H9 (cell line): ENCODE data around the gene LRP1B. TPM values are rescaled to one million over a fixed set of nuclear protein-coding genes. Genes with fewer than 3 reads are reported as not detected.

Experiments used
- DNase-seq: peaks from one replicate; pipeline ENCODE4 v3.0.0-alpha.2; 2017
- H2AFZ ChIP-seq: one replicate; pipeline ENCODE4 v1.6.1; 2013; ENCODE audit warnings: mild to moderate bottlenecking, low read length, control low read depth, moderate library complexity
- H2AK5ac ChIP-seq: 2 replicates; pipeline ENCODE4 v1.6.1; 2013; ENCODE audit warnings: low read length, control low read depth, mixed read lengths; ENCODE audit not compliant: insufficient read length
- H2BK120ac ChIP-seq: one replicate; pipeline ENCODE4 v1.6.1; 2013; ENCODE audit warnings: low read depth, mild to moderate bottlenecking, low read length, control low read depth, inconsistent platforms; ENCODE audit not compliant: poor library complexity, severe bottlenecking
- H2BK12ac ChIP-seq: 2 replicates; pipeline ENCODE4 v1.6.1; 2013; ENCODE audit warnings: low read length, control low read depth, mixed read lengths, low read depth; ENCODE audit not compliant: insufficient read length
- H2BK15ac ChIP-seq: 2 replicates; pipeline ENCODE4 v1.6.1; 2013; ENCODE audit warnings: low read depth, low read length, control low read depth
- H2BK20ac ChIP-seq: one replicate; pipeline ENCODE4 v1.6.1; 2013; ENCODE audit warnings: low read depth, mild to moderate bottlenecking, low read length, control low read depth, inconsistent platforms; ENCODE audit not compliant: poor library complexity, severe bottlenecking
- H2BK5ac ChIP-seq: 2 replicates; pipeline ENCODE4 v1.6.1; 2013; ENCODE audit warnings: low read length, control low read depth, mixed read lengths; ENCODE audit not compliant: insufficient read length
- H3K14ac ChIP-seq: 2 replicates; pipeline ENCODE4 v1.6.1; 2013; ENCODE audit warnings: low read length, control low read depth; ENCODE audit not compliant: insufficient read depth
- H3K18ac ChIP-seq: 2 replicates; pipeline ENCODE4 v1.6.1; 2013; ENCODE audit warnings: low read depth, mild to moderate bottlenecking, mixed read lengths, low read length, control low read depth; ENCODE audit not compliant: insufficient read length
- H3K23ac ChIP-seq: 2 replicates; pipeline ENCODE4 v1.6.1; 2013; ENCODE audit warnings: low read length, control low read depth, mixed read lengths, low read depth; ENCODE audit not compliant: insufficient read length
- H3K23me2 ChIP-seq: 2 replicates; pipeline ENCODE4 v1.6.1; 2013; ENCODE audit warnings: low read depth, mild to moderate bottlenecking, mixed read lengths, low read length, control low read depth; ENCODE audit not compliant: insufficient read length, poor library complexity, severe bottlenecking
- H3K27ac ChIP-seq: 2 replicates; pipeline ENCODE4 v1.5.1; 2013; ENCODE audit warnings: low read length, control low read depth, mixed read lengths, low read depth; ENCODE audit not compliant: insufficient read length
- H3K27me3 ChIP-seq: 2 replicates; pipeline ENCODE4 v1.6.1; 2013; ENCODE audit warnings: low read length, control low read depth, inconsistent platforms; ENCODE audit not compliant: insufficient read depth
- H3K4ac ChIP-seq: 2 replicates; pipeline ENCODE4 v1.6.1; 2013; ENCODE audit warnings: low read depth, mild to moderate bottlenecking, control low read depth, inconsistent platforms, low read length, moderate library complexity
- H3K4me1 ChIP-seq: 2 replicates; pipeline ENCODE4 v1.6.1; 2013; ENCODE audit warnings: low read length, control low read depth, inconsistent platforms; ENCODE audit not compliant: insufficient read depth
- H3K4me2 ChIP-seq: 2 replicates; pipeline ENCODE4 v1.6.1; 2013; ENCODE audit warnings: low read length, control low read depth, mixed read lengths; ENCODE audit not compliant: insufficient read length, insufficient read depth
- H3K56ac ChIP-seq: 2 replicates; pipeline ENCODE4 v1.6.1; 2013; ENCODE audit warnings: low read depth, mild to moderate bottlenecking, mixed read lengths, low read length, control low read depth; ENCODE audit not compliant: insufficient read length
- H3K79me1 ChIP-seq: 2 replicates; pipeline ENCODE4 v1.6.1; 2013; ENCODE audit warnings: low read depth, mild to moderate bottlenecking, moderate library complexity, low read length, control low read depth, inconsistent platforms; ENCODE audit not compliant: insufficient read depth, poor library complexity, severe bottlenecking
- H3K79me2 ChIP-seq: 2 replicates; pipeline ENCODE4 v1.6.1; 2013; ENCODE audit warnings: low read length, control low read depth, inconsistent platforms; ENCODE audit not compliant: insufficient read depth
- H3K9ac ChIP-seq: 2 replicates; pipeline ENCODE4 v1.6.1; 2013; ENCODE audit warnings: low read length, control low read depth, mixed read lengths; ENCODE audit not compliant: insufficient read length; ENCODE audit errors: extremely low read depth
- H3K9me3 ChIP-seq: one replicate; pipeline ENCODE4 v1.6.1; 2013; ENCODE audit warnings: low read depth, low read length, inconsistent platforms; ENCODE audit not compliant: control insufficient read depth
- H3T11ph ChIP-seq: one replicate; pipeline ENCODE4 v1.6.1; 2013; ENCODE audit warnings: mild to moderate bottlenecking, low read length, control low read depth, inconsistent platforms
- H4K20me1 ChIP-seq: one replicate; pipeline ENCODE4 v1.6.1; 2013; ENCODE audit not compliant: control insufficient read depth, insufficient read length, insufficient read depth
- H4K5ac ChIP-seq: 2 replicates; pipeline ENCODE4 v1.6.1; 2013; ENCODE audit warnings: low read depth, mild to moderate bottlenecking, mixed read lengths, low read length, control low read depth; ENCODE audit not compliant: insufficient read length
- H4K8ac ChIP-seq: replicated peaks from 2 replicates; pipeline ENCODE4 v1.6.1; 2013; ENCODE audit warnings: low read length, control low read depth, mixed read lengths, low read depth; ENCODE audit not compliant: insufficient read length
- H4K91ac ChIP-seq: 2 replicates; pipeline ENCODE4 v1.6.1; 2013; ENCODE audit warnings: low read depth, mild to moderate bottlenecking, moderate library complexity, mixed read lengths, low read length, control low read depth; ENCODE audit not compliant: insufficient read length
- H3K27ac Mint-ChIP-seq, 3 experiments: 2 replicates in 2 of 3; 3 replicates in 1 of 3; pipeline ENCODE4 v1.8.0; 2020 to 2021; ENCODE audit warnings: mixed read lengths in 3 of 3, mild to moderate bottlenecking in 1 of 3, moderate library complexity in 1 of 3
- H3K27me3 Mint-ChIP-seq: 2 replicates; pipeline ENCODE4 v1.8.0; 2021; ENCODE audit warnings: low read depth, mild to moderate bottlenecking, moderate library complexity, mixed read lengths
- H3K36me3 Mint-ChIP-seq, 3 experiments: 2 replicates in 2 of 3; 3 replicates in 1 of 3; pipeline ENCODE4 v1.8.0; 2020 to 2021; ENCODE audit warnings: low read depth in 3 of 3, mixed read lengths in 3 of 3; ENCODE audit not compliant: insufficient read depth in 1 of 3
- H3K4me1 Mint-ChIP-seq, 2 experiments: 2 replicates each; pipeline ENCODE4 v1.8.0; 2020; ENCODE audit warnings: mixed read lengths in 2 of 2
- H3K4me3 Mint-ChIP-seq, 2 experiments: 2 replicates in 1 of 2; 3 replicates in 1 of 2; pipeline ENCODE4 v1.8.0; 2020 to 2021; ENCODE audit warnings: mild to moderate bottlenecking in 2 of 2, mixed read lengths in 2 of 2, moderate library complexity in 1 of 2
- H3K9me3 Mint-ChIP-seq, 2 experiments: 2 replicates in 1 of 2; 3 replicates in 1 of 2; pipeline ENCODE4 v1.8.0; 2020; ENCODE audit warnings: mild to moderate bottlenecking in 2 of 2, mixed read lengths in 2 of 2, moderate library complexity in 1 of 2
- WGBS: extraction: QIAGEN DNeasy Blood & Tissue Kit; methylation state at CpG from one replicate; pipeline ENCODE4 v1.1.7; 2013; ENCODE audit warnings: missing lambda C conversion rate, low lambda C conversion rate, mixed read lengths; ENCODE audit not compliant: insufficient read length; ENCODE audit errors: extremely low coverage; 5-methylcytosine and 5-hydroxymethylcytosine counted together
- total RNA-seq: library from RNA; stranded (reverse); gene quantifications from 2 replicates; pipeline ENCODE4 v1.2.1, GENCODE V29; 2021
- TF ChIP-seq, protein P1 (sequence below): fragments of 200-600 bp; sonication (generic); conservative IDR thresholded peaks from 3 replicates; pipeline ENCODE4 v1.8.0; 2021; ENCODE audit warnings: antibody characterized with exemption, mild to moderate bottlenecking

The LRP1B gene
- total RNA-seq, 1 experiment from 2014 or later = not detected

DNA sequence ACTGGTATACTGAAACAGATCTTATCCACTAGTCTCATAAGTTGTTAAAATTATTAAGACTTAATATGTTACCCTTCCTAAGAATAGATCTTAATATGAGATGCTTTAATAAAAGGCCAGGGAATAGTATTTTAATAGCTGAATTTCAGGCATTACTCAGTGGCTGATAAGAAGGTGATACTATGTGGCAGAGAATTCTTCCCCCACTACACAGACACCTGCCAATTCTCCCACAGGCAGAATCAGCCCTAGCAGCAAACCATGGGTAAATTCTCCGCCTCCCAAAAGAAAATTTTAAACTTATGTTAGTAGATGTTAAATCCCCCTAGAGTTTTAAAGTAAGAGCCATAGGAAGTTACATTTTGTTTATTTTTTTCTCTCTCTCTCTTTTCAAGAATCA is 888.8 kb downstream of the LRP1B start:
- Histone ChIP-seq H3K79me2 (no peaks in the 10 kb centered on the region), H4K8ac (no peak overlapping the region), H3K27me3 (no peaks in the 10 kb centered on the region), H3K9me3 (no peaks in the 10 kb centered on the region), H4K20me1 (no peaks in the 10 kb centered on the region), H3K9ac (no peak overlapping the region), H3K23ac (no peak overlapping the region), H3K14ac (no peak overlapping the region), H2AK5ac (no peak overlapping the region), H3T11ph (no peak overlapping the region), H3K4me1 (no peaks in the 10 kb centered on the region), H2BK15ac (no peak overlapping the region), H2BK120ac (no peak overlapping the region), H4K91ac (no peak overlapping the region), H2AFZ (no peak overlapping the region), H3K18ac (no peak overlapping the region), H3K79me1 (no peaks in the 10 kb centered on the region), H2BK5ac (no peak overlapping the region), H3K23me2 (no peaks in the 10 kb centered on the region), H4K5ac (no peak overlapping the region), H3K4ac (no peak overlapping the region), H2BK20ac (no peak overlapping the region), H3K56ac (no peak overlapping the region), H3K4me2 (no peak overlapping the region), H3K27ac (no peak overlapping the region), H2BK12ac (no peak overlapping the region)
- no peak for DNase-seq
- no peaks in the 10 kb centered on the region for H3K27me3 Mint-ChIP-seq
- no peak overlapping the region for H3K4me3 Mint-ChIP-seq
- TF ChIP-seq, protein P1, sequence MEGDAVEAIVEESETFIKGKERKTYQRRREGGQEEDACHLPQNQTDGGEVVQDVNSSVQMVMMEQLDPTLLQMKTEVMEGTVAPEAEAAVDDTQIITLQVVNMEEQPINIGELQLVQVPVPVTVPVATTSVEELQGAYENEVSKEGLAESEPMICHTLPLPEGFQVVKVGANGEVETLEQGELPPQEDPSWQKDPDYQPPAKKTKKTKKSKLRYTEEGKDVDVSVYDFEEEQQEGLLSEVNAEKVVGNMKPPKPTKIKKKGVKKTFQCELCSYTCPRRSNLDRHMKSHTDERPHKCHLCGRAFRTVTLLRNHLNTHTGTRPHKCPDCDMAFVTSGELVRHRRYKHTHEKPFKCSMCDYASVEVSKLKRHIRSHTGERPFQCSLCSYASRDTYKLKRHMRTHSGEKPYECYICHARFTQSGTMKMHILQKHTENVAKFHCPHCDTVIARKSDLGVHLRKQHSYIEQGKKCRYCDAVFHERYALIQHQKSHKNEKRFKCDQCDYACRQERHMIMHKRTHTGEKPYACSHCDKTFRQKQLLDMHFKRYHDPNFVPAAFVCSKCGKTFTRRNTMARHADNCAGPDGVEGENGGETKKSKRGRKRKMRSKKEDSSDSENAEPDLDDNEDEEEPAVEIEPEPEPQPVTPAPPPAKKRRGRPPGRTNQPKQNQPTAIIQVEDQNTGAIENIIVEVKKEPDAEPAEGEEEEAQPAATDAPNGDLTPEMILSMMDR = no peak
- no peak overlapping the region for H3K27ac Mint-ChIP-seq
- no peaks in the 10 kb centered on the region for H3K9me3 Mint-ChIP-seq
- no CpG with 5 or more reads among the region's 1 CpG for WGBS
- no peaks in the 10 kb centered on the region for H3K36me3 Mint-ChIP-seq
- H3K4me1 Mint-ChIP-seq = peaks cover 4% of the 10 kb centered on the region in 2 experiments; a peak in 2 of 4 replicates
